C1 segment of cervical spinal cord (tissue), 14 donors: ENCODE measurements around the gene DDIT3.
A peak's percentile ranks its signal among the peaks of the same experiment; 100 is the strongest.

Experiments
- DNase-seq, 14 donors: peaks; one replicate each; lab custom pipeline; 2025; lab: John Stamatoyannopoulos, UW

DDIT3 gene

DNA sequence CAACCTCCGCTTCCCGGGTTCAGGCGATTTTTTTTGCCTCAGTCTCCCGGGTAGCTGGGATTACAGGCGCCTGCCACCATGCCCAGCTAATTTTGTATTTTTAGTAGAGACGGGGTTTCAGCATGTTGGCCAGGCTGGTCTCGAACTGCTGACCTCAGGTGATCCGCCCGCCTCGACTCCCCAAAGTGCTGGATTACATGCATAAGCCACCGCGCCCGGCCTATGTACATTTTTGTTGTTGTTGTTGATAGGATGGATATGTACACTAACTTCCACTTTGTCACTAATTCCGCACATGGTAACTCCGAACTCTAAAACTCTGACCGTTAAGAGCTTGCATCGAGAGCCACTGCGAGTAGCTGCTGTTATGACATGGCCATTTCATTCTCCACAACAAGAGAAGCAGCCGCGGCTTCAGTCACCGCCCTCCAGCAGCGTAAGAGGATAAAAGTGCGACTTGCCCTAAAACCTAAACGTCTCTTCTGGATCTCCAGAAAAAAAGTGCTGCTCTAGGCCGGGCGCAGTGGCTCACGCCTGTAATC, 33.2 kb downstream of the DDIT3 start:
- peak in 1 of 14 donors; percentile 42 for DNase-seq

DNA sequence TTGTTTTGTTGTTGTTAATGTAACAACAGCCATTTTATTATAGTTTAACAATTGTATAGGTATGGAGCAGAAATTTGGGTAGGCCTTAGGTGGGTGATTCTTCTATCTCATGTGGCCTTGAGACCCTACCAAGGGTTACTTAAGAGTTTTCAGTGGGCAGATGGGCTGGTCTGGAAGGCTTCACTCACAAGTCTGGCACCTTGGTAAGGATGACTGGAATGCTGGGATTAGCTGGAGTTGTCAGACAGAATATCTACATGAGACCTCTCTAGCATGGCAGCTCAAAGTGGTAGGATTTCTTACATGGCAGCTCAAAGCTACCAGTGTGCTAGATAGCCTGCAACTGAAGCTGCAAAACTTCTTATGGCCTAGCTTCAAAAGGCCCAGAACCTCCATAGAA, 34.6 kb downstream of the DDIT3 start:
- DNase-seq: no peak

DNA sequence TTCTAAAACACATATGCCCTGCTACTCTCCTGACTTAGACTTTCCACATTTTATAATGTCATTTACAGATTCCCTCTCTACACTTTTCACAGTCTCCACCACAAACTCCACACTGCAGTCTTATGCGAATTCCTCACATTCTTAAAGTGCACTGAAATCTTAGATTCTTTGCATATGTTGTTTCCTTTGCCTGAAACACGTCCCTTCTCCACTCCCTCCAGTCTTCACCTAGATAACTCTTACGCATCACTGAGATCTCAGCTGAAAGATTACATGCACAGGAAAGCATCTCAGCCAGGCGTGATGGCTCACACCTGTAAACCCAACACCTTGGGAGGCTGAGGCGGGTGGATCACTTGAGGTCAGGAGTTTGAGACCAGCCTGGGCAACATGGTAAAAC, 36.8 kb downstream of the DDIT3 start:
- DNase-seq: no peak

DNA sequence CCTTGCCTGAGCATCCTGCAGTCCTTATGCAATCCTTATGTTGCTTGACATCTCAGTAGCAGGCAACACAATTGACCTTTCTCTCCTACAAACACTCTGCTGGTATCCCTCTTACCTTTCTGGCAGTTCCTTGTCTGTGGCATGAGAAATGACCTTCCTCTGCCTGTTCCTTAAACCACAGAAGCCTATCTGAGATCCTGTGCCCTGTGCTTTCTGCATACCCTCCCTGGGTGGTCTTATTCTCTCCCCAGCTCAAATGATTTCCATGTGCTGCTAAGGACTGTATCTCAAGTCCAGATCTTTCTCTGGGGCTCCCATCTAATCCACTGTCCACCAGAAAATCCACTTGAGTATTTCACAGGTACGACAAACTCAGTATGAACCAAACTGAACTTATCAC, 38.6 kb downstream of the DDIT3 start:
- DNase-seq: no peak

DNA sequence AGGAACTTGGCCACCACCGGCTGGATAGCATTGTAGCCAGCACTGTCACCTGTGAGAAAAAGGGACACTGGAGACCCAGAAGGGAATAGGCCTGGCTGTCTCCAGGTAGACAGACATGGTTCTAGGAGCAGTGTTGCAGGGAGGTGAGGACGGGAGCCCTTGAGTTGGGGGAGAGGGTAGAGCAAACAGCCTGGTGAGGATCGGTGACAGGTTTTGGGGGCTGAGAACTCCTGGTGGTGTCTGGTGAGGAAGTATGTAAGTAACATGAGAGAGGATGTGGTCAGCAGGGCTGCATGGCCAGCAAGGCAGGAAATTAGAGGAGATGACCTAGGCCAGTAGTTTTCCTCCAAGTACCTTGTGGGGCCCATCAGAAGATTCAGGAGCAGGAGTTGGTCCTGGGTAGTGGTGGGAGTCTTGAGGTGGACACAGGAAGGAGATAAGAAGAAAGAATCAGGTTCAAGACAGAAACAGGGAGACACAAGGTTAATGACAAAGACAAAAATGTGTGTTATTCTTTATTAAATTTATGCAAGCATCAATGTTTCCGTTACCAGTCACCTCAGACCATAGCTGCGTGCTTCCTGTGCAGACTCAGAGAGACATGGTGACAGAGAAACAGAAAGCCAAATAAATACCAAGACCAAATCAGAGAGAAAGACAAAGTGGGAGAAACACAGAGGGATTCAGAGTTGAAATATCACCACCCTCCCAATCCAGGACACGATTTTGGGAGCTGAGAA, 40.8 kb downstream of the DDIT3 start, which contains the start of gene ARHGAP9:
Gene ARHGAP9, minus strand, starts transcription at position 491 of the 740 bp plus-strand sequence. Its CDS starts 460 bp downstream, at position 31.
- DNase-seq: no peak

DNA sequence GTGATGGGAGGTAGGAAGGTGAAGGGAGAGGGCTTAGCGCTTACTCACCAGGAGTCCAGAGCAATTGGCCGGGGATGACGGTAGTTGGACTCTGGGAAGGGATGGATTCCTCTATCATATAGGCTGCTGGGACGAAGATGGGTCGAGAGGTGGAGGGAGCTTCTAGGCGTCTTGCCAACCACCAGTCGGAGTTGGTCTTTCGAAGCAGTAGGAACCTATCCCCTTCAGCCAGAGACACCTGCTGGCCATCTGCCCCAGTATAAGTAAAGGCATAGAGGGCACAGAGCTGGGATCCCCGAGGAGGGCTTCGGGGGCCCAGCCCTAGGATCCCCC, 41.3 kb downstream of the DDIT3 start:
- no peak for DNase-seq

DNA sequence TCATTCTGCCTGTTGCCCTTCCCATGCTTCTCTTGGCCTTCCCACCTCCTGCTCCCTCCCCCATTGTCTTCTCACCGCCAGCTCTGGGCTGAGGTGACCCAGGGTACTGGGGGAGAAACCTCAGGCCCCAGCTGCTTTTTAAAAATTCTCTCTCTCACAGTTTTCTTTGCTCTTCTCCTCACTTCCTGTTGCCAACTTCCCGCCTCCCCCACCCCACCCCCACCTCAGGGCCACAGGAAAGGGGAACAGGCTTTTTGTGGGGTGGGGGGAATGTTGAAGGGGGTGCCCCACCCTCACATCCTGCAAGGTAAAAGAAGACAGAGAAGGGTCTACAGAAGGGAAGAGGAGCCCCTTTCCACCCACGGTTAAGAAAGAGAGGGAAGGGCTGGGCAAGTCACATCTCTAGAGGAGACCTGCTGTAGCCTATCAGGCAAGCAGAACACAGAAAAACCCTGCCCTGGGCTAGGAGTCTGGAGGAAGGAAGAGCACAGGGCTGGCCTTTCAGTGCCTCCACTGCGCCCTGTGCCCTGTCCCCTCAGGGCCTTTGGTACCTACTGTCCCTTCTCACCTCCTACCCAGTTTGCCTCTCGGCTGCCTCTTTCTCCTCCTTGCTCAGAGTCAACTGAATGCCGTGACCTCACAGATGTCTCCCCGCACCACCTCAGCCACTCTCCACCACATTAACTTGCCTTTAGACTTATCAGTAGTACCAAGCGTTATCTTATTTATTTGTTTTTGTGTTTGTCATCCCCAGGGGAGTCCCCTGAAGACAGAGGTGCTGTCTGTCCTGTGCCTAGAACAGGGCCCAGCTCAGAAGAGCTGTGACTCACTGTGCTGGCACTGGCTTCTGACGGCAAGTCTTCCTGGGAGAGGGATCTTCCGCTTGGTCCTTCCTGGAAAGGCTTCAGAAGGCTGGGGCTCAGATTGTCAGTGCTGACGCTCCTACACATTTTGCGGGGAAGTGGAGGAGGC, 42.3 kb downstream of the DDIT3 start:
- peak in 5 of 14 donors; percentile 8 to 22 (median 16) for DNase-seq

DNA sequence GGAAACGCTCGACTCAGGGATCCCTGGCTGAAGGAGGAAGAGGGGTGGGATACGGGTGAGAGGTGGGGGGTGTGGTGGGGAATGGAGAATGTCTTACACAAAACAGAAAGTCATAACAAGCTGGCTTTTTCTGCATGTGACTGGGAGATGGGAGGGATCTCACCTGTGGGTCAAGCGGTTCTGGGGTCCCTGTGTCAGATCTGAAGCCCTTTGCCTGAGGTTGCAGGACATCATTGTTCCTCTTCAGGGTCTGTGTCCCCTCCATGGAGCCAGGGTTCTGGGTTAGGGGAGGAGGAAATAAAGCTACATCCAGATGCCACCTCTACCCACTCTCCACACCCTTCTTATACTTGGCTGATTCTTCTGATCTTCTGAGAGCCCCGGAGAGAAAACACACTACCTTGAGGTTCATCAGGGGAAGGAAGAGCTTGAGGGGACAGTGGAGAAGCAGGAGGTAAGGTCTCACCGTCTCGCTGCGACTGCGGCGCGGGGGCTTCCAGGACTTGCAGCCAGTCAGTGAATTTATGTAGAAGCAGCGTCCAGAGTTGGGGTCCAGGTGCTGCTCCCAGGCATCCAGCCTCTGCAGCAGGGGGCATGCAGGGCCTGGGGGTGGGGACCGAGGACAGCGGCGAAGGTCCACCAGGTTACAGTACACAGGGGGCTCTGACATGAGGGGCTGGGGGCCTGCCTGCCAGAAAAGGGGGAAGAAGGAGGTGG, 43.2 kb downstream of the DDIT3 start:
- no peak for DNase-seq

DNA sequence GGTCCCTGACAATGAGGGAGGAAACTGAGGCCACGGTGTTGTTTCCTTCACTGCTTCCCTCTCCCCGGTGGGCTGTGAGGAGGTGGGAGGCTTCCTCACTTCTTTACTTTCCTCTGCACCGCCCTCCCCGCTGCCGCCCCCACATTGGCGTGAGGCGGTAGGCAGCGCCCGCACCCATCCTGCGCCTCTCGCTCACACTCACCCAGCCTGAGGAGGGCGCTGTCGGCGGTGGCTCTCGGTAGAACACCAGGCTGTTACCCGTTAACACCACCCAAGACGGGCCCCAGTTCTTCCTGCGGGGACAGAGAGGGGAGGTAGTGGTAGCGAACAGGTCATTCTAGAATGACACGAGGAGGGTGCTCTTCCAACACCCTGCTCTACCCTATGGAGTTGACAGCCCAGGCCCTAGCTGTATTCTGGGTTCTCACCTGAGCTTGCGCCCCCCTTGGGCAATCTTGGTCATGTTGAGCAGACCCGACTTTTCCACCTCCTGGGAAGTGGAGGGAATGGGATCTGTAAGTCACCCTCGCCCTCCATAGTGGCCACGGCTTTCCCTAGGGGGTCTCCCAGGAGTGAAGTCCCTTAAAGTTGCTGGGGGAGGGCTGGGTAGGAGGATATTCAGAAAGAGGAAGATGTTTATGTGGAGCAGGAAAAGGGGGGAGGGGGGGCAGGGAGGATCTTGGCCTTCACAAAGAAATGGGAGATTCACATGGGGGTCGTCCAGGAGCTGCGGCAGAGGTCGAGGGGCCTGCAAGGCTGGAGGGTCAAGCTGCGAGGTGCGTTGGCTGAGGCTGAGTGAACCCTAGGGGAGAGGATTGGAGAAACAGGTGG, 43.9 kb downstream of the DDIT3 start:
- no peak for DNase-seq

DNA sequence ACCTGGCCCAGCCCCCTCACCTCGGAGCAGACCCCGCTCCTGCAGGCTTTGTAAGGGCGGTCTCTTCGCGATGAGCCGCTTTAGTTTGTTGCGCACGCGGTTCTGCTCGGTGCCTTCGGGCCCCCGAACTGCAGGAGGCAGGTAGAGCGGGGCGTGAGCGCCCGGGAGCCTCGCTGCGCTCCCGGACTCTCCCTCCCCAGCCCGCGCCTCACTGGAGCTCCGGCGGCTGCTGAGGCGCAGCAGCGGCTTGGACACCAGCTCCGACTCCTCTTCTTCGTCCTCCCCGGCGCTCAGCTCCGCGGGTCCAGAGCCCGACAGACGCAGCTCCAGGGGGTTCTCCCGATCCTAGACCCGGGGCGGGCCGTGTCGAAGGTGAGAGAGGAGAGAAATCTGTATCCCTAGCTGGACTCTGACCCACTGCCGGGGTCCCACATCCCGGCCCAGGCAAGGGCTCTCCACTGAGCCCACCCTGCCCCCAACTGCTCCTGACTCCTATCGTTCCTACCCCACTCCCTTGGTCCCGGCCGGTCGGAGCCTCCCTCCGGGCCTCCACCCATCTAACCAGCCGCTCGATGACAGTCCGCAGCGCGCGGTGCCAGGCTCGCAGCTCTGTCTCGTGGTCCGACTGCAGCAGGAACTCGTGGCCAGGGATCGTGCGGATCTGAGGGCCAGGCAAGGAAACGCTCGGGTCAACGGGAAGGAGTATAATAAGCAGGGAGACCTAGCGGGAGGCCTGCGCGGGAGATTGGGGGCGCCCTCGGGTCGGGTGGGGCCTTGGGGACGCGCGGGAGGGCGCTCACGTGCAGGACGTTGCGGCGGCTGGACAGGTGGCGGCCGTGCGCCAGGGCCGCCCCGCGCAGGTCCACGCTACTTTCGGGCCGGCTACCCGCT, 44.8 kb downstream of the DDIT3 start:
- peak in 3 of 14 donors; percentile 13 to 45 (median 26) for DNase-seq

DNA sequence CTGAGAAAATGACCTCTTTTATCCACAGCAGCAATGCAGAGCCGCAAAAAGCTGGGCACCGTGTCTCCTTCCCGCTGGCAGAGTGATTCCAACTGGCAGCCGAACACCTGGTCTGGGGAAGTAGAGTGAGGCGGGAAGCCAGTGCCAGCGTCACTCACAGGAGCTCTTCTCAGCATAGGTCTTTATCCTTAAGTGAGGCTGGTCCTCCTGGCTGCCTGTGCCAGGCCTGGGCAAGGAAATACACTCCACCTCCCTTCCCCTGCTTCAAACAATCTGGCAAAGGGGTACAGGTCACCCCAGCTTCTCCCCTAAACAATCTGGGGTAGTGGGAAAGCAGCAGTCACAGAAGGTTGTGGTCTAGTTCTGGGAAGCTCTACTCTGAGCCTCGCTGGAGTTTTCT, 45.5 kb downstream of the DDIT3 start:
- DNase-seq: peak in 1 of 14 donors; percentile 75

DNA sequence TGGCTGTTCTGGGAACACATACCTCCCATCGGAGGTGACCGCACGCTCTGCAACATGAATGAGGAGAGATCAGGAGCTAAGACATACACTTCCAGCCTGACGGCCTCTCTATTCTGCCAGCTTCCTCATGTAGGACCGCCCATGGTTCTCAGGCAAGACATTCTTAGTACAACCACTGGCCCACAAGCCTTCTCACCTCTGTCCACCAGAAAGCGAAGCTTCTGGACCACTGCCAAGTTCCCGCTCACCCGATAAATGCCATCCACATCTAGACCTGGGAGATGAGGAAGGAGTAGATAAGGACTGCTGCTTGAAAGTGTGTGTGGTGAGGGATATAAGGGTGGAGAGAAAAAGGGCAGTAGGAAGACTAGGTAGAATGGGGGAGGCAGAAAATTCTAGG, 45.9 kb downstream of the DDIT3 start:
- no peak for DNase-seq

DNA sequence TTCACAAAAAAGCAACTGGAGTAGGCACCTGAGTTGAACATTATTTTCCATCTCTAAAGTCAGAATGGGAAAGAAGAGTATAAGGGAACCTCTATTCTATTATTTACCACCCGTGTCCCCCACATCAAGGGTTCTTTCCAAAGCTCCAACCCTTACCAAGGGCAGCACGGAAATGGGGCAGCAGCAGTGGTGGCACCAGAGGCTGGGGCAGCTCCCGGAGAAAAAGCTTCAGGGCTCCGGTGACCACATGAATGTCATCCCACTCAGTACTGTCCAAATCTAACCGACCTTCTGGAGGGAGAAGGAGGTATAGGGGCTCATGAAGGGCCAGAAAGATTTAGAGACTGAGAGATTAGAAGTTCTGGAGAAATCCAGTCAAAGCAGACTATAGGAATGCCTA, 46.4 kb downstream of the DDIT3 start:
- DNase-seq: no peak

DNA sequence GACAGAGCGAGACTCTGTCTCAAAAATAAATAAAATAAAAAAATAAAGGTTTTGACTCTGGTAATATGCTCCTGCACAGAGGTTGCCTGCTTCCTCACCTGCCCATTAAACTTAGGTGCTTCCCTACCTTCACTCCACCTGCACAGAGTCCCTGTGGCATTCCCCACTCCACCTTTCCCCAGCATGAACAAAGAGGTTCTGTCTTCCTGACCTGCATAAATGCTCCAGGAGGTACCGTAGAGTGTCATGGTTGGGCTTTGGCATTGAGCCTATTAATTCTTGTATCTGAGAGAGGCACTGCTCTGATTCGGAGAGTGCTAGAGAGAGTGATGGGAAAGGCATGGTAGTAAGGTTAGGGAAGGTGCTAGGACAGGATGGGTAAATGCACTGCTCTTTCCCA, 46.9 kb downstream of the DDIT3 start:
- DNase-seq: peak in 1 of 14 donors; percentile 19

DNA sequence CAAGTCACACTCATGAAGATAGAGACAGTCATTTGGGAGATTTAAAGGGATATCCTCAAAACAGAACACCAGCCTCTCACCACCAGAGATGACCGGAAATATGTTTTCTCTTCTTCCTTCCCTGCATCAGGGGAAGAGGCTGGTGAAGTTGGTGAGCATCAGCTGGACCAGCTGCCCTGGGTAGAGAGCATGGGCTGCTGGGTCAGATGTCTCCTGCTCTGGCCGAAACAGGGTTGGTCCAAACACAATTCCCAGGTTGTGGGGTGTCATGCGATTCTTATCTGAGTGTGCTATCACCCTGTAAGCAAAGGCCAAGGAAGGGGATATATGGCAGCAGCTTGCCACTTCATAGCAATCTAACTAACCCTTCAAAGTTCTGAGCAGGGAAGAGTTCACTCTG, 47.9 kb downstream of the DDIT3 start:
- no peak for DNase-seq

DNA sequence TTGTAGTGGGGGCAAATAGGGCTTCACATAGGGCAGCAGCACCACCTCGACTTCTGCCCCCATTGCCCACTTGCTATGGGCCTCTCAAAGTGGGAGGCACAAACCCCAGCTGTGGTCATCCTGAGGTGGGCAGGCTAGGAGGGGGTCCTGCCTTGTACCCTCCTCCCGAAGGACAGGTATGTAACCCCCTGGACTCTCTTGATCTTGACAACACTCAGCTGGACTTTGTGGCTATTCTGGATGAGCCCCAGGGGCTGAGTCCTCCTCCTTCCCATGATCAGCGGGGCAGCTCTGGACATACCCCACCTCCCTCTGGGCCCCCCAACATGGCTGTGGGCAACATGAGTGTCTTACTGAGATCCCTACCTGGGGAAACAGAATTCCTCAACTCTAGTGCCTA, 48.7 kb downstream of the DDIT3 start:
- no peak for DNase-seq

DNA sequence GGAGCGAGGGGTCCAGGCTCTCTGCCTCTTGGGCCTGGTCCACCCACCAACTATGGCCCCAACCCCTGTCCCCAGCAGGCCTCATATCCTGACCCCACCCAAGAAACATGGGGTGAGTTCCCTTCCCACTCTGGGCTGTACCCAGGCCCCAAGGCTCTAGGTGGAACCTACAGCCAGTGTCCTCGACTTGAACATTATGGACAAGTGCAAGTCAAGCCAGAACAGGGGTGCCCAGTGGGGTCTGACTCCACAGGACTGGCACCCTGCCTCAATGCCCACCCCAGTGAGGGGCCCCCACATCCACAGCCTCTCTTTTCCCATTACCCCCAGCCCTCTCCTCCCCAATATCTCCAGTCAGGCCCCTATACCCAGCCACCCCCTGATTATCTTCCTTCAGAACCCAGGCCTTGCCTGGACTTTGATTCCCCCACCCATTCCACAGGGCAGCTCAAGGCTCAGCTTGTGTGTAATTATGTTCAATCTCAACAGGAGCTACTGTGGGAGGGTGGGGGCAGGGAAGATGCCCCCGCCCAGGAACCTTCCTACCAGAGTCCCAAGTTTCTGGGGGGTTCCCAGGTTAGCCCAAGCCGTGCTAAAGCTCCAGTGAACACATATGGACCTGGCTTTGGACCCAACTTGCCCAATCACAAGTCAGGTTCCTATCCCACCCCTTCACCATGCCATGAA, 49.2 kb downstream of the DDIT3 start:
- DNase-seq: no peak

DNA sequence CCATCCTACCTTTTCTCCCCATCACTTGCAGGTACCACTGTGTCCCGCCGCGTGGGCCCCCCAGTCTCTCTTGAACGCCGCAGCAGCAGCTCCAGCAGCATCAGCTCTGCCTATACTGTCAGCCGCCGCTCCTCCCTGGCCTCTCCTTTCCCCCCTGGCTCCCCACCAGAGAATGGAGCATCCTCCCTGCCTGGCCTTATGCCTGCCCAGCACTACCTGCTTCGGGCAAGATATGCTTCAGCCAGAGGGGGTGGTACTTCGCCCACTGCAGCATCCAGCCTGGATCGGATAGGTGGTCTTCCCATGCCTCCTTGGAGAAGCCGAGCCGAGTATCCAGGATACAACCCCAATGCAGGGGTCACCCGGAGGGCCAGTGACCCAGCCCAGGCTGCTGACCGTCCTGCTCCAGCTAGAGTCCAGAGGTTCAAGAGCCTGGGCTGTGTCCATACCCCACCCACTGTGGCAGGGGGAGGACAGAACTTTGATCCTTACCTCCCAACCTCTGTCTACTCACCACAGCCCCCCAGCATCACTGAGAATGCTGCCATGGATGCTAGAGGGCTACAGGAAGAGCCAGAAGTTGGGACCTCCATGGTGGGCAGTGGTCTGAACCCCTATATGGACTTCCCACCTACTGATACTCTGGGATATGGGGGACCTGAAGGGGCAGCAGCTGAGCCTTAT, 49.9 kb downstream of the DDIT3 start:
- DNase-seq: no peak
